ENCODE results near the gene PSMB1.
"Not testable (repeated sequence)": the region's sequence is repeated elsewhere in the genome, so short reads cannot be mapped to it uniquely, and the experiment has no call there.

Gene PSMB1

DNA sequence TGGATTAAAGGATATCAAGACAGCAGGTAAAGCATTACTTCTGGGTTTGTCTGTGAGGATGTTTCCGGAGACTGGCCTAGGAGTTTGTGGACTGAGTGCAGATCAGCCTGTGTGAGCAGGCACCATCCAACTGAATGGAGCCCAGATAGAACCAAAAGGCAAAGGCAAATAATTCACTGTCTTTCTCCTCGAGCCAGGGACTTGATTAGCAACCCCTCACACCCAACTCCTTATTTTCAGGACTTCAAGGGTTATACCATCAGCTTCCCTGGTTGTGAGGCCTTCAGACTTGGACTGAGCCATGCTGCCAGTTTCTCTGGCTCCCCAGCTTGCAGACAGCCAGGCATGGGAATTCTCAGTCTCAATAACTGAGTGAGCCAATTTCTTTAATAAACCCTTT, 19.3 kb downstream of the PSMB1 start:
- DNase-seq = no peak

DNA sequence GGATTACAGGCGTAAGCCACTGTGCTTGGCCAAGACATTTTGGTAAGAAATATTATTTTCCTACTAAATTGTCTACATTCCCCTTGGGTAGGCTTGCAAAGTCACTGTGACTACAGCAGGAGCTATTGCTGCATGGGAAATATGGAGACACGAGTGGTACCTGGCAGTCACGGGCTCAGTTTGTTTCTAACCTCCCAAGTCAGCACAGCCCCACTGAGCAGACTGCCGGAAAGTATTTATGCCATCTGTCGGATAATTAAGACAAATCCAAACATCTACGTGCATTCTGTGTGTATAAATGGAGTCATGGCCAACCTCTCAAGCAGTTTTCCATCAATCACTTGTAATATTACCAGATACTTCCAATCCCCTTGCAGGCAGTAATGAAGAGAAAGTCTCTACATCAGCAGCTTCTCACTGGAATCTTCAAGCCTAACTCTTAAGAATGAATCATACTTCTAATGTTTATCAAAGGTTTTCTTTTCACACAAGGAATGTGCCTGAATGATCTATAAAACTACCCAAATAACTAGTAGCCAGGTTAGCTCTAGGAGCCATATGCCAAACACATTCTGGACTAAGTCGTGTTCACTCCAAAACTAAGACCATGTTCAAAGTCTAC, 20.1 kb downstream of the PSMB1 start:
- DNase-seq = no peak

DNA sequence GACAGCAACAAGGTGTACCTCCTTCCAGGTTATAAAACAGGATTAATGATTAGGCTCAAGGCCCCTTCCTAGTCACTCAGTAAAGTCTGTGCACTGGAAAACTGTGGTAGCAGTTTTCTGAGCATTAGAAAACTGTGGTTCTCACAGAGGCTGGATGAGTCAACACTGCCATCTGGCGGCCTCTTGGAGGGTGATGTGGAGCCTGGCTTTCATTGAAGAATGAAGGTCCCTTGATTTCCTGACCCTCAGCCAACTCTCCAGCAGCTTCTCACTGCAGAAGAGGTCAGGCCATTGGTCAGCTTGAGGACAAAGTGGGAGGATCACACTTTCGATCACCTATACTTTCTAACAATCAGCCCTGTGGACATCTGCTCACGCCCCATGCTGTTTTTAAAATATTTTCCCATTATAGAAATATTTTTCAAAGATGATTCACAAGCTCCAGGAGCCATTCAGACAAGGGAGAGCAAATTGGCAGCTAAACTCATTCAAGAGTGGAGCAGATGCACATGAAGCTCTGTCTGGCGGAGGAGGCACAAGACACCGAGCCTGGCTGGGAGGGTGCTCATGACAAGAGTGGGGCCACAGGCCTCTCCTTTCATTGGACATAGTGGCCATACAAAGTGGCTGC, 23.2 kb downstream of the PSMB1 start:
- peak; percentile 67 for DNase-seq

DNA sequence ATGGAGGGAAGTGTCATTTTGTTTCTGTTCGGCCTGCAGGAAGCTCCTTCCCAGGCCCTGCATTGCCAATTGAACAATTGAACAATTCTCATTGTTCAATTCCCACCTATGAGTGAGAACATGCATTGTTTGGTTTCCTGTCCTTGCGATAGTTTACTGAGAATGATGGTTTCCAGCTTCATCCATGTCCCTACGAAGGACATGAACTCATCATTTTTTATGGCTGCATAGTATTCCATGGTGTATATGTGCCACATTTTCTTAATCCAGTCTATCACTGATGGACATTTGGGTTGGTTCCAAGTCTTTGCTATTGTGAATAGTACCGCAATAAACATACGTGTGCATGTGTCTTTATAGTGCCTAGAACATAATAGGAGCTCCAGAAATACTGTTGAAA, 25.1 kb downstream of the PSMB1 start:
- not testable (repeated sequence) for DNase-seq

DNA sequence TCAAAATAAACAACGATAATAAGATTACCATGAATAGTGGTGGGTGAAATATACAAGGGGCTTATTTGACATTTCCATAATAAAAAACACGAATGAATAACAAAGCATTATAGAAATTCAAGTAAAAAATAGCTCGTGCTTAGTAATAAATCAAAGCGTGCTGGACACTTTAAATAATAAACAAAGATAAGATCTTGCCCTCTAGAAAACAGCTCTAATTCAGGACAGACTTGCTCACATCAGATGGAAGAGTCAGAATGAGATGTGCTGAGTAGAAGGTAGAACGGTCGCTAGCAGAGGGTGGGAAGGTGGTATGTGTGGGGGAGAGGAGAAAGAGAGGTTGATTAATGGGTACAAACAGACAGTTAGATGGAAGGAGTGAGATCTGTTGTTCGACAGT, 27.3 kb downstream of the PSMB1 start:
- DNase-seq = no peak

DNA sequence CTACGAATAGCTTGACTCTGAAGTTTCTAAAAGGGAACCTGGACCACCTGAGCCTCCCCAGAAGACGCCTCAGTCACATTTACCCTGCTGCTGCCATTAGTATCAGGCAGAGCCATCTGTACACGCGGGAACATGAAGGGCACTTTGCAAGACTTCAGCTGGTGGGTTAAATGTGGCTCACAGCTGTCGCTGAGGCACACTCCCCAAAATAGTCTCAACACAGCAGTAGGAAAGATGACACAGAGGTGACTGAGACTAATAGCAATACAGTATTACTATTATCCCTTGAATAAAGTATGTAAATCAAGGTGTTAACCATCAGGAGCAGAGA, 29.0 kb downstream of the PSMB1 start:
- no peak for DNase-seq

DNA sequence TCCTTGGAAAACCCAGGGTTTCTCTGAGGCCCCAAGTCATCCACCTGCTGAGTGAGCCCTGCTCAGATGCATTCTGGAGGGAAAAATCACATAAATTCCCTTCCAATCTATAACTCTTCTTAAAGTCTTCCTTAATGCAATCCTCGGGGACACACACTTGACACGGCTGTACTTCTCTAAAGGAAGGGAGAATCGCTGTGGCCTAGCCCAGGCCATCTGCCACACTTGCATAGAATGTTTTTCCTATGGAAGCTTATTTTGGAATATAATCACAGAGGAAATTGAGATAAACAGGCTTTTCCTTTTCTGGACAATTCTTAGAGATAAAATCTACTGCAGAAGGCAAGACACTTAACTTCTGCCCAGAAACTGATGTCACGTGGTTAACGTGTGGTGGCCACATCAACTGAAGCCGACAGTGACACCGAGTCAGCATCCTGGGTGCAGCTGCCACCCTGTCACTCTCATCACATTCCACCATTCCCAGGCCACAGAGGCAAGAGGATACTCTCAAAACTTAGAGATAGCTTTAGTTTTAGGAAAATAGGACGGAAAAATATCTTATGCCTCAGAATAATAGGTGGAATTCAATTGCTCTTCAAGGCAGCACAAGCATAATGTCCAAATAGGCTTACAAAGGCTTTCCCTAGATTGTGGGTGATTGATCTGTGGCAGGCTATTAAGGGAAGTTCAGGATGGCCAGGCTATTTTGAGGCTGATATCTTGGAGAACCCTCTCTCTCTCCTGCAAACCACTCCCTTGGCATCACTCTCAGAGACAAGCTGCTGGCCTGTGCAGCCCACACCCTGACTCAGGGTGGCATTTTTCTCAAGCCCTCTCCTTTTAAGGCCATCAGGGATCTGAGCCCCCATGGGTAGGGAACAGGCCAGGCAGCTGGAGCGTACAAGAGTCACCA, 29.6 kb downstream of the PSMB1 start:
- DNase-seq = no peak

DNA sequence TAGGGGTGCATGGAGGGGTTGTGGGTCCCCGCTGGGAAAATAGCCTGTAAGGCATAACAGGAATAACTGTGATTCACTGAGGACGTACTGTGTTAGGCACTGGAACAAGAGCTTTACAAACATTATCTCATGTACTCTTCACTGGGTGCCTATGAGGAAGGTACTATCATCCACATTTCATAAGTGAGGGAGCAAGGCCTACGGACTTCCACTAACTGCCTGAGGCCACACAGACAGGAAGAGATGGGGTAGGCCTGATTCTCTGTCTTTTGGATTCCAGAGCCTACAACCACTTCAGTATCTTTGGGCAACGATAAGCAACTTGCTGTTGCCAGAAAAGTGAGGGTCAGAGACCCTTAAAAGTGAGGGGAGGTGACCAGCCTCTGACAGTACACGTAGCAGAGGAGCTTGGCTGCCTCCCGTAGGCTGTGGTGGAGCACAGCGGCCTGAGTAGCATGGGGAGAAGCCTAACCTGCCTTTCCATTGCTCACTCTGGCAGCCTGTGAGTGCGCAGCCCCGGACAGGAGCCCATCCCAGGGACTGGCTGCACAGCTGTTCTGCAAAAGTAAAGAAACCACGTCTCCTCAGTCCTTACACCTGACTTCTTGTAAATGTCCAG, 30.4 kb downstream of the PSMB1 start:
- DNase-seq = no peak

DNA sequence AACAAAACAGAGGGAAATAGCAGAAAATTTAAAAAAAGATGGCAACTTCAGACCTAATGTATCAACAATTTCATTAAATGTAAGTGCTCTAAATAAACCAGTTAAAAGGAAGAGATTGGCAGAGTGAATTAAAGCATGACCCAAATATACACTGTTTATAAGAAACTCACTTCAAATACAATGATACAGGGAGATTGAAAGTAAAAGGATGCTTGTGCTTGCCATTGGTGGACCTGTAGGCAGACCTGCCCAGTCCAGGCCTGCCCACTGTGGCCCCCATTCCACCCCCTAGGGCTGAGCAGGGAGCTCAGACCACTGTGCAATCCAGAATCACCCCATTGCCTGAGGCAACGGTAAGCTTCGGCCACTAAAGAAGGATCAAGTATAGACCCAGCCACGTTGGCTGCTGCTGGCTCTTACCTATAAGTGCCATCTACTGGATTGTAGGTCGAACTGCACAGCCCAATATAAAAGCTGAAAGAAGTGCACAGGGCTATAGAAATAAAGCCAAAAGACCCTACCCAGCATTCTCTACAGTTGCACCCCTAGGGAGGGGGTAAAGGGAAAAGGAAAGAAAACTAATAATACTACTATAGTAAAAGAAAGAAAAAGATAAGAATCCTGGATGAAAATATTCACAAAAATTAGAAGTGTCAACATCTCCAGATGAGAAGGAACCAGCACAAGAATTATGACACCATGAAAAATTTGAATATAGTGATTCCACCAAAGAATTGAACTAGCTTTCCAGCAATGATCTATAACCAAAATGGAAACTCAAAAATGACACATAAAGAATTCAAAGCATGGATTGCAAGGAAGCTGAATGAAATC, 36.1 kb downstream of the PSMB1 start:
- peak; percentile 62 for DNase-seq

DNA sequence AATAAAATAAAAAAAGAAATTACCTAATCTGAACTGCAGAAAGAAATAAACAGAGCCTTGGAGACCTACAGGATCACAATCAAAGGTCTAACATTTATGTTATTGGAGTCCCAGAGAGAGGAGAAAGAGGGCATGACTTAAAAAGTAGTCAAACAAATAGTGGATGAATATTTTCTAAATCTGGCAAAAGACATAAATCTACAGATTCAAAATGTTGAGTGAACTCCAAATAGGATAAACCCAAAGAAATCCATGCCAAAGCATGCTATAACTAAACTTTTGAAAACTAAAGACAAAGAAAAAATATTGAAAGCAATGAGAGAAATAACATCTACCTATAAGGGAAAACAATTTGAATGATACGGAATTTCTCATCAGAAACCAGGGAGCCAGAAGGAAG, 38.2 kb downstream of the PSMB1 start:
- no peak for DNase-seq

DNA sequence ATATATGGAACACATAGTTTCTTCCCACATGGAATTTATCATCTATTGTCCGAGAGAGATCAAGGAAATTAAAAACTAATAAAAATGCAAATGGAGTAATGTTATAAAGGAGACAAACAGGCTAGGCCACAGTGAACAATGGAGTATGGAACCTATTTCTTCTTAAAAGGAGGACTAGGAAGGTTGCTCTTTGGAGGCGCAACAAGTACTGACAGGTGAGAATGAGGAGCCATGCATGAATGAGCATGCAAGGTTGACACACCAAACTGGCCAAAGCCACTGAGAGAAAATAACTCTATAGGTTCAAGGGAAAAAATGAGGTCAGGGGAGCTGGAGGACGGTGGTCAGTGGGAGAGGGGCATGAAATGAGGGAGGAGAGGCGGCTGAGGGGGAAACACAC, 40.9 kb downstream of the PSMB1 start:
- no peak for DNase-seq

DNA sequence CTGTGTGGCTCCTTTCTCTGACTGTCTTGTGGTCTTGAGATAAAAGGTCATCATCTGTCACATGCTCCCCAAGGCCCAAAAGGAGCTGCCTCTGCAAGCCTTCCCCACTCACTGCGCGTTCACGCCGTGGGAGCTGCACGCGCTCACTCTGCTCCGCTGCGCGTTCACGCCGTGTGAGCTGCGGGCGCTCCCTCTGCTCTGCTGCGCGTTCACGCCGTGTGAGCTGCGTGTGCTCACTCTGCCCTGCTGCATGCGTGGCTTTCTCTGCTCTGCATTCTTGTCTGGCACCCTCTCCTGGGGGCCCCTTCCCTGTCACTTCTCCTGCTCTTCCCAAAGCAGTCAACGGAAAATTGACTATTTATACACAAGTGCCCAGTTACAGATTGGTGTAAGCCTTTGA, 42.5 kb downstream of the PSMB1 start:
- no peak for DNase-seq

DNA sequence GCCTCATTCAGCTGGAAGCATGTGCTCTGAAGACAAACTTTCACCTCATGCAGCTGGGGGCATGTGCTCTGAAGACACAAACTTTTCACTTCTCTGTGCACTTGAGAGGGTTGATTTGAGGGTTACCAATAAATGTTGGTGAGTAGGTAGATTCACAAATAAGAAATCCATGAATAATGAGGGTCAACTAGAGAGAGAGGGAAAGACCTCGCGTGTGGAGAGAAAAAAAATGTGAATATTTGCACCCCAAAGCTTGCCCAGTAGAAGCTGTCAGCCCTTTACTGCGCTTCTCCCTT, 43.4 kb downstream of the PSMB1 start:
- no peak for DNase-seq

DNA sequence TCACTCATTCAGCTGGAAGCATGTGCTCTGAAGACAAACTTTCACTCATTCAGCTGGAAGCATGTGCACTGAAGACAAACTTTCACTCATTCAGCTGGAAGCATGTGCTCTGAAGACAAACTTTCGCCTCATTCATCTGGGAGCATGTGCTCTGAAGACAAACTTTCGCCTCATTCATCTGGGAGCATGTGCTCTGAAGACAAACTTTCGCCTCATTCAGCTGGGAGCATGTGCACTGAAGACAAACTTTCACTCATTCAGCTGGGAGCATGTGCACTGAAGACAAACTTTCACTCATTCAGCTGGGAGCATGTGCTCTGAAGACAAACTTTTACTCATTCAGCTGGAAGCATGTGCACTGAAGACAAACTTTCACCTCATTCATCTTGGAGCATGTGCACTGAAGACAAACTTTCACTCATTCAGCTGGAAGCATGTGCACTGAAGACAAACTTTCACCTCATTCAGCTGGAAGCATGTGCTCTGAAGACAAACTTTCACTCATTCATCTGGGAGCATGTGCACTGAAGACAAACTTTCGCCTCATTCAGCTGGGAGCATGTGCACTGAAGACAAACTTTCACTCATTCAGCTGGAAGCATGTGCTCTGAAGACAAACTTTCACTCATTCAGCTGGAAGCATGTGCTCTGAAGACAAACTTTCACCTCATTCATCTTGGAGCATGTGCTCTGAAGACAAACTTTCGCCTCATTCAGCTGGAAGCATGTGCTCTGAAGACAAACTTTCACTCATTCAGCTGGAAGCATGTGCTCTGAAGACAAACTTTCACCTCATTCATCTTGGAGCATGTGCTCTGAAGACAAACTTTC, 44.0 kb downstream of the PSMB1 start:
- DNase-seq = not testable (repeated sequence)

DNA sequence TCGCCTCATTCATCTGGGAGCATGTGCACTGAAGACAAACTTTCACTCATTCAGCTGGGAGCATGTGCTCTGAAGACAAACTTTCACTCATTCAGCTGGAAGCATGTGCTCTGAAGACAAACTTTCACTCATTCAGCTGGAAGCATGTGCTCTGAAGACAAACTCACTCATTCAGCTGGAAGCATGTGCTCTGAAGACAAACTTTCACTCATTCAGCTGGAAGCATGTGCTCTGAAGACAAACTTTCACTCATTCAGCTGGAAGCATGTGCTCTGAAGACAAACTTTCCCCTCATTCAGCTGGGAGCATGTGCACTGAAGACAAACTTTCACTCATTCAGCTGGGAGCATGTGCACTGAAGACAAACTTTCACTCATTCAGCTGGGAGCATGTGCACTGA, 44.8 kb downstream of the PSMB1 start:
- not testable (repeated sequence) for DNase-seq

DNA sequence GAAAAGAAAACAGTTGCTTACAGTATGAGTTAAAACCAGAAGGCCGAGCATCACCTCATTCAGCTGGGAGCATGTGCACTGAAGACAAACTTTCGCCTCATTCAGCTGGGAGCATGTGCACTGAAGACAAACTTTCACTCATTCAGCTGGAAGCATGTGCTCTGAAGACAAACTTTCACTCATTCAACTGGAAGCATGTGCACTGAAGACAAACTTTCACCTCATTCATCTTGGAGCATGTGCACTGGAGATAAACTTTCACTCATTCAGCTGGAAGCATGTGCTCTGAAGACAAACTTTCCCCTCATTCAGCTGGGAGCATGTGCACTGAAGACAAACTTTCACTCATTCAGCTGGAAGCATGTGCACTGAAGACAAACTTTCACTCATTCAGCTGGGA, 45.4 kb downstream of the PSMB1 start:
- DNase-seq = not testable (repeated sequence)

DNA sequence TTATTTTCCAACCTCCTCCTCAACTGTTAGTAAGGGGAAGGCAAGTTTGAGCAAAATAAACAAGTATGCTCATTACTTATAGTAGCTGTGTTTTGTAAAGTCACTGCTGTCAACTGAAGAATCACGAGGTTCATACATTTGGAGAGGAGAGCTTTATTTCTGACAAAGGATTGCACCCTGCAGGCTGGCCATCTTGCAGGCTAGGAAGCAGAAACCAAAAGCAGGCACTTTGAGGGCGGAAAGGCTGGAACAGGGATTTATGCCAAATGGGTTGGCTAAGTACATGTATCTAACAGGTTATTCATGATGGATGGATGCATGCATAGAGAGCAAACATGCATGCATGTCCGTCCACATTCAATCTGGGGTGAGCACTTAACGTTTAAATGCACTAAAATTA, 46.7 kb downstream of the PSMB1 start:
- no peak for DNase-seq

DNA sequence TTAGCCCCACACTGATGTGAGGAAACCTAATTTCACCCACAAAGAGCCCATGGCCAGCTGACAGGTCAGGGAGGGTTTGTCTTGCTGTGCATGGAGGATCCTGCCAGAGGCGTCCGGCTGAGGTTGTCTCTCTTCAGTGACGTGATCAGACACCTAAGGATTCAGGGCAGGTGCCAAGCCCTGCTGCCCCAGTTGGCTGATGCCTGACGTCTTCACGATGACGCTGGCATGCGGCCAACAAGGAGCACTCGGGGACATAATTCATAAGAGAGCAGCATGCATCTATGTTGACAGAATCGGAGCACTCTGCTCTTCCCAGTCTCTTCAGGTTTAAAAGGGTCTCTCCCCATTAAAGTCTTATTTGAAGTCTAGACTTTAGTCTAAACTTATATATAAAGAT, 47.8 kb downstream of the PSMB1 start:
- no peak for DNase-seq

DNA sequence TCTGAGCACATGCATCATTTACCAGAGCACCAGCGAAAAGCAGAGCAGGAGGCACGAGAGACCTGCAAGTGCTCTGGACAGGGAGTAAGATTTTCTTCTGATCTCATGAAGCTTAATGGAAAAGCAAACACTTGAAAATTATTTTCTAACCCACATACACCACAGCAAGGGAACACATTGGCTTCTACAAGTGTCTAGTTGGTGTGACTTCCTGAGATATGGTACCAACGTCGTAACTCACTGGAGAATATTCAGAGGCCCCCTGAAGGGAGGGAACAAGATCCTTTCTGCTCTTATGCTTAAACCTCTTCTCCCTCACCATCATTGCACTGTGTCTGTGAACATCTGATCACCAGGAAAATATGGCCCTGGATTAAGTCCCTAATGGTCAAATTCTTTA, 48.6 kb downstream of the PSMB1 start:
- no peak for DNase-seq

DNA sequence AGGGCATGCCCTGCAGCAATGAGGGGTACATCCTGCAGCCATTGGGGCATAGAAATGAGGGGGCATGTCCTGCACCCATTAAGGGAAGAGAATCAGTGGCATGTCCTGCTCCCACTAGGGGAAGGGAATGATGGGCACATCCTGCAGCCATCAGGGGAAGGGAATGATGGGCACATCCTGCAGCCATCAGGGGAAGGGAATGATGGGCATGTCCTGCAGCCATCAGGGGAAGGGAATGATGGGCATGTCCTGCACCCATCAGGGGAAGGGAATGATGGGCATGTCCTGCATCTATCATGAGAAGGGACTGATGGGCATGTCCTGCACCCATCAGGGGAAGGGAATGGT, 49.7 kb downstream of the PSMB1 start:
- DNase-seq = no peak

DNA sequence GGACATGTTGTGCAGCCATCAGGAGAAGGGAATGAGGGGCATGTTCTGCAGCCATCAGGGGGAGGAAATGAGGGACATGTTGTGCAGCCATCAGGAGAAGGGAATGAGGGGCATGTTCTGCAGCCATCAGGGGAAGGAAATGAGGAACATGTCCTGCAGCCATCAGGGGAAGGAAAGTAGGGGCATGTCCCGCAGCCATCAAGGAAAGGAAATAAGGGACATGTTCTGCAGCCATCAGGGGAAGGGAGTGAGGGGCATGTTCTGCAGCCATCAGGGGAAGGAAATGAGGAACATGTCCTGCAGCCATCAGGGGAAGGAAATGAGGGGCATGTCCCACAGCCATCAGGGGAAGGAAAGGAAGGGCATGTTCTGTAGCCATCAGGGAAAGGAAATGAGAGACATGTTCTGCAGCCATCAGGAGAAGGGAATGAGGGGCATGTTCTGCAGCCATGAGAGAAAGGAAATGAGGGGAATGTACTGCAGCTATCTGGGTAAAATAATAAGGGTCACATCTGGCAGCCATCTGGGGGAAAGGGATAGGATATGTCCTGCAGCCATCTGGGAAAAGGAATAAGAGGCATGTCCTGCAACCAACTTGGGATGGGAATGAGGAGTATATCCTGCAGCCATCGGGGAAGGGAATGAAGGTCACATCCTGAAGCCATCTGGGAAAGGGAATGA, 50.2 kb downstream of the PSMB1 start:
- DNase-seq = not testable (repeated sequence)

DNA sequence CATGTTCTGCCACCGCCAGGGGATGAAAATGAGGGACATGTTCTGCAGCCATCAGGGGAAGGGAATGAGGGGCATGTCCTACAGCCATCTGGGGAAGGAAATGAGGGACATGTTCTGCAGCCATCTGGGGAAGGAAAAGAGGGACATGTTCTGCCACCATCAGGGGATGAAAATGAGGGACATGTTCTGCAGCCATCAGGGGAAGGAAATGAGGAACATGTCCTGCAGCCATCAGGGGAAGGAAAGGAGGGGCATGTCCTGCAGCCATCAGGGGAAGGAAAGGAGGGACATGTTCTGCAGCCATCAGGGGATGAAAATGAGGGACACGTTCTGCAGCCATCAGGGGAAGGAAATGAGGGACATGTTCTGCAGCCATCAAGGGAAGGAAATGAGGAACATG, 50.8 kb downstream of the PSMB1 start:
- not testable (repeated sequence) for DNase-seq
